ENCODE measurements around the gene TTLL11.

GRCh38 chr9:122124528-122124927 is 31.4 kb upstream of the TTLL11 start:
- no peak for TF ChIP-seq POLR2A (IDR thresholded peaks at IDR 0.05; ENCODE audit: low read depth, low read length)
- no peak for TF ChIP-seq POLR2AphosphoS5 (IDR thresholded peaks at IDR 0.05; ENCODE audit: low read depth, low read length)
- TF ChIP-seq TAF1 (IDR thresholded peaks at IDR 0.05; ENCODE audit: low read depth, low read length): no peak
- TF ChIP-seq SPI1 (IDR thresholded peaks at IDR 0.05; ENCODE audit: low read depth, low read length): no peak

Measured in GM12891 (cell line).